H1 (cell line): Measurements from ENCODE around the gene B3GAT1. TPM values are rescaled to one million over a fixed set of nuclear protein-coding genes. Genes with fewer than 3 reads are reported as not detected.

Source experiments
- CTCF ChIA-PET: fragments of 300-600 bp; sonication (Branson Sonifier 250); formaldehyde crosslinking; loops from one replicate; lab custom pipeline; 2021; ENCODE audit not compliant: partially characterized antibody; lab: Charles Lee
- POLR2A ChIA-PET: fragments of 300-600 bp; sonication (Branson Sonifier 250); formaldehyde crosslinking; loops from one replicate; lab custom pipeline; 2021; ENCODE audit warnings: inconsistent platforms; ENCODE audit not compliant: partially characterized antibody; lab: Charles Lee
- DNase-seq, 2 experiments: peaks; one replicate each; pipeline versions ENCODE4 v3.0.0 to v3.0.0-alpha.2; 2010 to 2022; ENCODE audit warnings: low spot score in 2 of 2, low read depth in 1 of 2, mixed read lengths in 1 of 2
- FAIRE-seq: peaks from 2 replicates; lab custom pipeline; 2011; peaks lifted over from hg19 to GRCh38; lab: Jason Lieb, UNC
- H2AFZ ChIP-seq: 2 replicates; pipeline ENCODE4 v1.8.1; 2012; ENCODE audit warnings: low read length, inconsistent platforms
- H2AK5ac ChIP-seq: 2 replicates; pipeline ENCODE4 v1.6.1; 2013; ENCODE audit warnings: low read depth, low read length
- H2BK120ac ChIP-seq: replicated peaks from 2 replicates; pipeline ENCODE3; 2013; ENCODE audit warnings: low read depth, low read length, inconsistent platforms
- H2BK12ac ChIP-seq: 2 replicates; pipeline ENCODE4 v1.6.1; 2013; ENCODE audit warnings: low read depth, low read length
- H2BK15ac ChIP-seq: 2 replicates; pipeline ENCODE4 v1.6.1; 2013; ENCODE audit warnings: low read length
- H2BK20ac ChIP-seq: 2 replicates; pipeline ENCODE4 v1.6.1; 2013; ENCODE audit warnings: low read length
- H2BK5ac ChIP-seq: 2 replicates; pipeline ENCODE4 v1.6.1; 2013; ENCODE audit warnings: low read depth, low read length
- H3K14ac ChIP-seq: 2 replicates; pipeline ENCODE4 v1.6.1; 2013; ENCODE audit warnings: inconsistent platforms; ENCODE audit not compliant: insufficient read length
- H3K18ac ChIP-seq: 2 replicates; pipeline ENCODE4 v1.6.1; 2013; ENCODE audit warnings: low read length; ENCODE audit errors: extremely low read depth
- H3K23ac ChIP-seq: 2 replicates; pipeline ENCODE4 v1.6.1; 2013; ENCODE audit warnings: inconsistent platforms; ENCODE audit not compliant: insufficient read length
- H3K23me2 ChIP-seq: 2 replicates; pipeline ENCODE4 v1.6.1; 2013; ENCODE audit warnings: low read depth, low read length
- H3K27ac ChIP-seq: 2 replicates; pipeline ENCODE4 v1.6.1; 2011; ENCODE audit warnings: low read depth, low read length, inconsistent platforms
- H3K27me3 ChIP-seq, 4 experiments: replicated peaks in 1 of 4; 1 replicate in 1 of 4; 2 replicates in 3 of 4; pipeline versions ENCODE4 v1.6.1 to v1.8.1; 2011 to 2013; ENCODE audit warnings: low read length in 3 of 4, mild to moderate bottlenecking in 3 of 4, inconsistent platforms in 2 of 4, mixed read lengths in 2 of 4, moderate library complexity in 1 of 4; ENCODE audit not compliant: control insufficient read depth in 3 of 4, insufficient read depth in 3 of 4; ENCODE audit errors: extremely low read depth in 1 of 4
- H3K36me3 ChIP-seq, 4 experiments: 2 replicates each; pipeline versions ENCODE4 v1.6.1 to v1.8.1; 2011 to 2013; ENCODE audit warnings: mild to moderate bottlenecking in 4 of 4, low read length in 3 of 4, moderate library complexity in 2 of 4, control low read depth in 1 of 4, inconsistent platforms in 1 of 4; ENCODE audit not compliant: insufficient read depth in 4 of 4, control insufficient read depth in 2 of 4
- H3K4ac ChIP-seq: replicated peaks from 2 replicates; pipeline ENCODE3; 2013; ENCODE audit warnings: low read length, low read depth, mixed read lengths, inconsistent platforms; ENCODE audit not compliant: insufficient read length
- H3K4me1 ChIP-seq, 4 experiments: replicated peaks in 1 of 4; 1 replicate in 1 of 4; 2 replicates in 3 of 4; pipeline versions ENCODE4 v1.6.1 to v1.8.1; 2011 to 2013; ENCODE audit warnings: low read length in 3 of 4, inconsistent platforms in 2 of 4, mixed read lengths in 1 of 4; ENCODE audit not compliant: insufficient read depth in 4 of 4, control insufficient read depth in 3 of 4
- H3K4me2 ChIP-seq, 2 experiments: 2 replicates each; pipeline versions ENCODE4 v1.6.1 to v1.8.1; 2011 to 2013; ENCODE audit warnings: low read depth in 2 of 2, low read length in 2 of 2, control low read depth in 1 of 2, inconsistent platforms in 1 of 2, mild to moderate bottlenecking in 1 of 2; ENCODE audit not compliant: insufficient read depth in 1 of 2
- H3K4me3 ChIP-seq, 4 experiments: fragments of 200-600, 300-600 bp in 1 of 4; sonication (generic), shearing (Covaris generic), sonication (Bioruptor Twin) in 1 of 4; 2 replicates each; pipeline versions ENCODE4 v1.5.1 to v1.8.1; 2011 to 2016; ENCODE audit warnings: low read length in 4 of 4, low read depth in 3 of 4, control low read depth in 2 of 4, inconsistent platforms in 2 of 4, mild to moderate bottlenecking in 2 of 4, mixed read lengths in 1 of 4, moderate library complexity in 1 of 4; ENCODE audit not compliant: insufficient read depth in 2 of 4; ENCODE audit errors: extremely low read depth in 1 of 4
- H3K56ac ChIP-seq: replicated peaks from 2 replicates; pipeline ENCODE3; 2013; ENCODE audit warnings: low read depth, mild to moderate bottlenecking, mixed read lengths, low read length, inconsistent platforms; ENCODE audit not compliant: insufficient read length
- H3K79me1 ChIP-seq: 2 replicates; pipeline ENCODE4 v1.6.1; 2013; ENCODE audit warnings: low read depth, low read length, control low read depth
- H3K79me2 ChIP-seq, 2 experiments: 2 replicates each; pipeline versions ENCODE4 v1.6.1 to v1.8.1; 2012 to 2013; ENCODE audit warnings: low read length in 2 of 2, mild to moderate bottlenecking in 2 of 2, inconsistent platforms in 1 of 2; ENCODE audit not compliant: insufficient read depth in 2 of 2, control insufficient read depth in 1 of 2
- H3K9ac ChIP-seq, 4 experiments: replicated peaks in 1 of 4; 1 replicate in 1 of 4; 2 replicates in 3 of 4; pipeline versions ENCODE4 v1.6.1 to v1.8.1; 2011 to 2013; ENCODE audit warnings: low read depth in 3 of 4, low read length in 3 of 4, control low read depth in 2 of 4, mild to moderate bottlenecking in 2 of 4, moderate library complexity in 2 of 4, inconsistent platforms in 1 of 4; ENCODE audit errors: extremely low read depth in 1 of 4
- H3K9me3 ChIP-seq, 2 experiments: 2 replicates each; pipeline versions ENCODE4 v1.6.1 to v1.8.1; 2012 to 2013; ENCODE audit warnings: mild to moderate bottlenecking in 2 of 2, moderate library complexity in 2 of 2, control low read depth in 1 of 2, inconsistent platforms in 1 of 2, low read depth in 1 of 2, low read length in 1 of 2, mixed read lengths in 1 of 2; ENCODE audit not compliant: insufficient read depth in 2 of 2
- H4K20me1 ChIP-seq, 2 experiments: replicated peaks in 1 of 2; 2 replicates each; pipeline versions ENCODE3 to v1.8.1; 2011 to 2013; ENCODE audit warnings: inconsistent platforms in 2 of 2, low read length in 2 of 2, mild to moderate bottlenecking in 1 of 2; ENCODE audit not compliant: insufficient read depth in 2 of 2, control insufficient read depth in 1 of 2
- H4K5ac ChIP-seq: 2 replicates; pipeline ENCODE4 v1.6.1; 2013; ENCODE audit warnings: low read length, low read depth, mixed read lengths, inconsistent platforms; ENCODE audit not compliant: insufficient read length
- H4K8ac ChIP-seq: 2 replicates; pipeline ENCODE4 v1.8.0; 2013; ENCODE audit warnings: mild to moderate bottlenecking, moderate library complexity, low read length, inconsistent platforms; ENCODE audit not compliant: insufficient read depth; ENCODE audit errors: extremely low read depth
- H4K91ac ChIP-seq: replicated peaks from 2 replicates; pipeline ENCODE3; 2013; ENCODE audit warnings: low read length, mixed read lengths, inconsistent platforms; ENCODE audit not compliant: insufficient read length
- JUND ChIP-seq: IDR thresholded peaks from 2 replicates; pipeline ENCODE4 v1.6.1; 2011; ENCODE audit warnings: mild to moderate bottlenecking, improper control_type of control experiment, low read length
- RAD21 ChIP-seq, 2 experiments: IDR thresholded peaks in 1 of 2; conservative IDR thresholded peaks in 1 of 2; 2 replicates each; pipeline ENCODE4 v1.6.1; 2011; ENCODE audit warnings: low read depth in 2 of 2, low read length in 2 of 2, improper control_type of control experiment in 1 of 2, inconsistent platforms in 1 of 2, mild to moderate bottlenecking in 1 of 2, moderate library complexity in 1 of 2
- RXRA ChIP-seq: IDR thresholded peaks from 2 replicates; pipeline ENCODE4 v1.6.1; 2011; ENCODE audit warnings: low read depth, mild to moderate bottlenecking, low read length, moderate library complexity; ENCODE audit not compliant: insufficient read depth
- WGBS, 2 experiments: shearing (Covaris generic) in 1 of 2; methylation state at CpG; one replicate each; pipeline versions ENCODE4 v1.1.6 to v1.1.7; 2013 to 2015; ENCODE audit warnings: low lambda C conversion rate in 2 of 2, mixed read lengths in 2 of 2, inconsistent platforms in 1 of 2, low coverage in 1 of 2, missing lambda C conversion rate in 1 of 2; ENCODE audit not compliant: insufficient replicate concordance in 2 of 2, insufficient coverage in 1 of 2, insufficient read length in 1 of 2; ENCODE audit errors: extremely low coverage in 1 of 2, missing lambda C conversion rate in 1 of 2; 5-methylcytosine and 5-hydroxymethylcytosine counted together
- polyA plus RNA-seq, 7 experiments: library from polyadenylated mRNA; depleted of rRNA in 3 of 7; stranded (reverse) in 5 of 7; unstranded in 2 of 7; fragments of >200 nt in 5 of 7; fragments of 200-250 nt in 2 of 7; gene quantifications; 1 replicate in 5 of 7; 2 replicates in 1 of 7; 4 replicates in 1 of 7; pipeline versions ENCODE4 v1.2.1 to v1.2.3, GENCODE V29; 2011 to 2013; ENCODE audit warnings: missing spikeins in 2 of 7, mixed read lengths in 2 of 7
- total RNA-seq: library from RNA; stranded (reverse); fragmentation: NEBNext Ultra II Directional; extraction: Animal tissue kit (Norgen Biotek cat#: 25700); gene quantifications from 2 replicates; pipeline ENCODE4 v1.2.1, GENCODE V29; 2021

The B3GAT1 gene
- total and polyA plus RNA-seq, 2 of the 8 experiments (the other 6 are each of a cell fraction or from before 2014, with no cell fraction given): 19.7 to 32.4 TPM

GRCh38 chr11:134364261-134364660 lies 47.8 kb downstream of the B3GAT1 start:
- no peak overlapping the region for H4K91ac ChIP-seq
- H2BK120ac ChIP-seq: no peak overlapping the region
- H3K27me3 ChIP-seq: peaks cover 0 to 11% (median 5%) of the 10 kb centered on the region in 4 experiments; a peak in 6 of 7 replicates
- no peak overlapping the region for H3K23ac ChIP-seq
- TF ChIP-seq JUND: no peak
- TF ChIP-seq RAD21 (IDR thresholded peaks at IDR 0.05 in 1 of 2, conservative IDR thresholded peaks at IDR 0.05 in 1 of 2; ENCODE audit: low read depth in 2 of 2, low read length in 2 of 2): no peak
- TF ChIP-seq RXRA: no peak
- 85% methylated on average over 9 of the region's 9 CpGs; no CpG with 5 or more reads in 1 of the 2 experiments for WGBS, 2 experiments
- no peaks in the 10 kb centered on the region; a peak in 1 of 4 replicates for H3K9me3 ChIP-seq
- no peaks in the 10 kb centered on the region for H3K23me2 ChIP-seq
- no peak overlapping the region for H3K18ac ChIP-seq
- no peak overlapping the region for H3K27ac ChIP-seq
- H3K79me2 ChIP-seq: no peaks in the 10 kb centered on the region
- no peak overlapping the region for H3K14ac ChIP-seq
- no peak overlapping the region for H3K56ac ChIP-seq
- H4K8ac ChIP-seq: no peak overlapping the region
- H3K9ac ChIP-seq: no peak overlapping the region
- H3K4me2 ChIP-seq: no peak overlapping the region
- H2AFZ ChIP-seq: no peak overlapping the region
- H3K4ac ChIP-seq: no peak overlapping the region
- no peak overlapping the region for H2BK15ac ChIP-seq
- no peaks in the 10 kb centered on the region; a peak in 1 of 7 replicates for H3K4me1 ChIP-seq
- H2BK20ac ChIP-seq: no peak overlapping the region
- no peaks in the 10 kb centered on the region for H4K20me1 ChIP-seq
- FAIRE-seq: no peak
- H3K36me3 ChIP-seq: no peaks in the 10 kb centered on the region
- H2BK5ac ChIP-seq: no peak overlapping the region
- ChIA-PET CTCF (interaction anchor here (1.0 to 1.1 kb wide), 2 partner anchors 83 to 85 kb away, joined by 3 read pairs; no protein-coding TSS in a partner anchor), POLR2A (interaction anchor here (1.4 kb wide), 1 partner anchor 220 kb away, joined by 3 read pairs; no protein-coding TSS in a partner anchor)
- no peaks in the 10 kb centered on the region for H3K79me1 ChIP-seq
- H3K4me3 ChIP-seq: no peak overlapping the region
- no peak overlapping the region for H2BK12ac ChIP-seq
- no peak overlapping the region for H4K5ac ChIP-seq
- DNase-seq: no peak
- no peak overlapping the region for H2AK5ac ChIP-seq
